Natural killer cell (primary cell): Measurements from ENCODE around the gene PLEKHH1. TPM values are rescaled to one million over a fixed set of nuclear protein-coding genes. Genes with fewer than 3 reads are reported as not detected.

Experiments used
- ATAC-seq, 3 donors: fragments of 150-1000 bp in 2 of 3; fragments of 200-7000 bp in 1 of 3; cut with Tn5 transposase; 1 replicate in 1 of 3; 2 replicates in 2 of 3; pipeline ENCODE4 v1.10.0; 2021; ENCODE audit warnings: mild to moderate bottlenecking in 2 of 3, moderate library complexity in 2 of 3
- DNase-seq, 2 donors: peaks; one replicate each; pipeline versions ENCODE4 v3.0.0 to v3.0.0-alpha.2; 2013 to 2021; ENCODE audit warnings: mixed read lengths in 1 of 2
- H3K27ac ChIP-seq: one replicate; pipeline ENCODE4 v1.5.1; 2013; ENCODE audit warnings: mild to moderate bottlenecking, low read length
- H3K27me3 ChIP-seq: one replicate; pipeline ENCODE4 v1.6.1; 2013; ENCODE audit warnings: low read length; ENCODE audit not compliant: control insufficient read depth, insufficient read depth
- H3K36me3 ChIP-seq: one replicate; pipeline ENCODE4 v1.6.1; 2013; ENCODE audit warnings: low read length; ENCODE audit not compliant: control insufficient read depth, insufficient read depth
- H3K4me1 ChIP-seq: one replicate; pipeline ENCODE4 v1.6.1; 2013; ENCODE audit warnings: low read length; ENCODE audit not compliant: control insufficient read depth, insufficient read depth
- H3K4me3 ChIP-seq: one replicate; pipeline ENCODE4 v1.5.1; 2013; ENCODE audit warnings: low read length
- H3K9me3 ChIP-seq: one replicate; pipeline ENCODE4 v1.6.1; 2013; ENCODE audit warnings: low read length; ENCODE audit not compliant: control insufficient read depth, insufficient read depth
- H3K27ac Mint-ChIP-seq, 2 donors: one replicate each; pipeline ENCODE4 v1.8.0; 2022; ENCODE audit warnings: mild to moderate bottlenecking in 2 of 2, mixed read lengths in 2 of 2, moderate library complexity in 1 of 2
- H3K27me3 Mint-ChIP-seq, 2 donors: one replicate each; pipeline ENCODE4 v1.8.0; 2022; ENCODE audit warnings: low read depth in 2 of 2, mixed read lengths in 2 of 2
- H3K36me3 Mint-ChIP-seq: one replicate; pipeline ENCODE4 v1.8.0; 2022; ENCODE audit warnings: mixed read lengths
- H3K4me1 Mint-ChIP-seq, 2 donors: one replicate each; pipeline ENCODE4 v1.8.0; 2022; ENCODE audit warnings: mixed read lengths in 2 of 2
- H3K4me3 Mint-ChIP-seq: one replicate; pipeline ENCODE4 v1.8.0; 2022; ENCODE audit warnings: mild to moderate bottlenecking, moderate library complexity, mixed read lengths
- H3K9me3 Mint-ChIP-seq, 2 donors: one replicate each; pipeline ENCODE4 v1.8.0; 2022; ENCODE audit warnings: mixed read lengths in 2 of 2
- WGBS: methylation state at CpG from one replicate; pipeline ENCODE4 v1.1.7; 2013; ENCODE audit warnings: missing lambda C conversion rate; ENCODE audit not compliant: insufficient coverage; 5-methylcytosine and 5-hydroxymethylcytosine counted together
- intact Hi-C: fragments of 100-400 bp; cut with micrococcal nuclease; formaldehyde crosslinking; loops from one replicate; pipeline ENCODE4 v1.14.2; 2022
- total RNA-seq, 4 donors: library from RNA; stranded (reverse); fragments of 120-200 nt in 1 of 4; gene quantifications; one replicate each; pipeline versions ENCODE4 v1.2.3 to v1.2.4, GENCODE V29; 2013 to 2022
- TF ChIP-seq, protein P1 (sequence below): fragments of 200-600 bp; IDR thresholded peaks from one replicate; pipeline ENCODE4 v1.8.0; 2022; ENCODE audit warnings: antibody characterized with exemption

The PLEKHH1 gene
- total RNA-seq, 3 donors from 2014 or later (not counting 1 experiment from before 2014, with no cell fraction given): not detected

DNA sequence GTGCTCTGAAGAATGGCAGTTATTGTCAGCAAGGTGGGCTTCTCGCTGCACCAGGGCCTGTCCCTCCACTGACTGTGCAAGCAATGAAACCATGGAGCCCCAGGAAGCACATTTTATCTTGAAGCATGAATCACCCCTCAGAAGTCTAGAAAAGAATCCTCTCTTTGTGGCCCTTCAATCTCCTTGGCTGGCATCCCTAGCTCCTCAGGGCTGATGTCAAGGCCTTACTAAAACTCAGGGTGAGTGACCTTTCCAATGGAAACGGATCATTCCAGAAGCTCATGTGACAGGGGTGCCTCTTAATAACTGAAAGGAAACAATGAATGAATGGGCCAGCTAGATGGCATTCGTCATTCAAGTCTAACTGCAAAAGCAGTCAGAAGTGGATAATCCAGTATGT, 22.3 kb upstream of the PLEKHH1 start:
- H3K4me1 Mint-ChIP-seq: peaks cover 29 to 33% of the 10 kb centered on the region in 2 donors
- ATAC-seq (no peak), DNase-seq (no peak)
- no peaks in the 10 kb centered on the region for H3K36me3 ChIP-seq
- H3K4me3 ChIP-seq: no peak overlapping the region
- no peaks in the 10 kb centered on the region for H3K9me3 Mint-ChIP-seq
- 89% methylated on average over 3 of the region's 3 CpGs for WGBS
- H3K4me3 Mint-ChIP-seq: no peak overlapping the region
- H3K4me1 ChIP-seq: peaks cover 18% of the 10 kb centered on the region
- TF ChIP-seq, protein P1, sequence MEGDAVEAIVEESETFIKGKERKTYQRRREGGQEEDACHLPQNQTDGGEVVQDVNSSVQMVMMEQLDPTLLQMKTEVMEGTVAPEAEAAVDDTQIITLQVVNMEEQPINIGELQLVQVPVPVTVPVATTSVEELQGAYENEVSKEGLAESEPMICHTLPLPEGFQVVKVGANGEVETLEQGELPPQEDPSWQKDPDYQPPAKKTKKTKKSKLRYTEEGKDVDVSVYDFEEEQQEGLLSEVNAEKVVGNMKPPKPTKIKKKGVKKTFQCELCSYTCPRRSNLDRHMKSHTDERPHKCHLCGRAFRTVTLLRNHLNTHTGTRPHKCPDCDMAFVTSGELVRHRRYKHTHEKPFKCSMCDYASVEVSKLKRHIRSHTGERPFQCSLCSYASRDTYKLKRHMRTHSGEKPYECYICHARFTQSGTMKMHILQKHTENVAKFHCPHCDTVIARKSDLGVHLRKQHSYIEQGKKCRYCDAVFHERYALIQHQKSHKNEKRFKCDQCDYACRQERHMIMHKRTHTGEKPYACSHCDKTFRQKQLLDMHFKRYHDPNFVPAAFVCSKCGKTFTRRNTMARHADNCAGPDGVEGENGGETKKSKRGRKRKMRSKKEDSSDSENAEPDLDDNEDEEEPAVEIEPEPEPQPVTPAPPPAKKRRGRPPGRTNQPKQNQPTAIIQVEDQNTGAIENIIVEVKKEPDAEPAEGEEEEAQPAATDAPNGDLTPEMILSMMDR: no peak
- H3K27me3 Mint-ChIP-seq: no peaks in the 10 kb centered on the region
- H3K27me3 ChIP-seq: no peaks in the 10 kb centered on the region
- H3K27ac Mint-ChIP-seq: peak overlapping the region in 1 of 2 donors; percentile 50
- intact Hi-C loops: no loop called here
- no peak overlapping the region for H3K27ac ChIP-seq
- H3K9me3 ChIP-seq: no peaks in the 10 kb centered on the region
- no peaks in the 10 kb centered on the region for H3K36me3 Mint-ChIP-seq

GRCh38 chr14:67512463-67513310, 20.4 kb upstream of the PLEKHH1 start:
- no peak overlapping the region for H3K4me3 Mint-ChIP-seq
- 79% methylated on average over 8 of the region's 8 CpGs for WGBS
- H3K9me3 ChIP-seq: no peaks in the 10 kb centered on the region
- TF ChIP-seq, protein P1: no peak
- H3K4me1 Mint-ChIP-seq: peaks cover 30 to 34% of the 10 kb centered on the region in 2 donors
- no peak overlapping the region for H3K4me3 ChIP-seq
- intact Hi-C loops: no loop called here
- no peak overlapping the region for H3K27ac ChIP-seq
- H3K27ac Mint-ChIP-seq: peak overlapping the region; percentile 79 to 95
- H3K27me3 Mint-ChIP-seq: no peaks in the 10 kb centered on the region
- H3K27me3 ChIP-seq: no peaks in the 10 kb centered on the region
- no peak for ATAC-seq
- no peak for DNase-seq
- H3K36me3 ChIP-seq: no peaks in the 10 kb centered on the region
- peaks cover 24% of the 10 kb centered on the region for H3K4me1 ChIP-seq
- no peaks in the 10 kb centered on the region for H3K9me3 Mint-ChIP-seq
- H3K36me3 Mint-ChIP-seq: no peaks in the 10 kb centered on the region

GRCh38 chr14:67513631-67514108, 19.4 kb upstream of the PLEKHH1 start:
- Mint-ChIP-seq H3K9me3 (no peaks in the 10 kb centered on the region), H3K27ac (peak overlapping the region; percentile 79 to 95), H3K27me3 (peaks cover 2 to 3% of the 10 kb centered on the region in 2 donors), H3K36me3 (no peaks in the 10 kb centered on the region), H3K4me3 (peak overlapping the region; percentile 93), H3K4me1 (peaks cover 30 to 34% of the 10 kb centered on the region in 2 donors)
- intact Hi-C loops: loop anchor here (1.0 kb wide), 1 partner anchor 25 kb away; the partner anchor contains the start of gene TMEM229B
- TF ChIP-seq, protein P1: no peak
- ATAC-seq (no peak), DNase-seq (peak in 1 of 2 donors; percentile 28)
- Histone ChIP-seq H3K36me3 (no peaks in the 10 kb centered on the region), H3K4me3 (no peak overlapping the region), H3K27ac (peak overlapping the region; percentile 68), H3K27me3 (no peaks in the 10 kb centered on the region), H3K4me1 (peaks cover 24% of the 10 kb centered on the region), H3K9me3 (no peaks in the 10 kb centered on the region)
- WGBS: 94% methylated on average over 1 of the region's 1 CpG
